Heart right ventricle (tissue), 16 donors: Measurements from ENCODE around the gene AGT. TPM values are rescaled to one million over a fixed set of nuclear protein-coding genes. Genes with fewer than 3 reads are reported as not detected.

ENCODE experiments used
- ATAC-seq, 8 donors: fragments of 200-7000 bp; cut with Tn5 transposase; one replicate each; pipeline ENCODE4 v1.9.1; 2020; ENCODE audit warnings: mild to moderate bottlenecking in 8 of 8, moderate library complexity in 8 of 8, moderate number of reproducible peaks in 1 of 8
- DNase-seq, 2 donors: peaks; one replicate each; pipeline ENCODE4 v3.0.0-alpha.2; 2020
- H3K27ac ChIP-seq, 10 donors: fragments of 200-600 bp; sonication (generic) in 2 of 10; one replicate each; pipeline versions ENCODE4 v1.5.0 to v1.8.0; 2020 to 2022; ENCODE audit warnings: mild to moderate bottlenecking in 3 of 10
- H3K27me3 ChIP-seq, 7 donors: fragments of 200-600 bp; one replicate each; pipeline ENCODE4 v1.8.0; 2021 to 2022; ENCODE audit warnings: mild to moderate bottlenecking in 2 of 7
- H3K36me3 ChIP-seq, 9 donors: fragments of 200-600 bp; sonication (generic) in 1 of 9; one replicate each; pipeline versions ENCODE4 v1.5.0 to v1.8.0; 2020 to 2022; ENCODE audit warnings: mild to moderate bottlenecking in 2 of 9
- H3K4me1 ChIP-seq, 9 donors: fragments of 200-600 bp; sonication (generic) in 1 of 9; one replicate each; pipeline versions ENCODE4 v1.5.0 to v1.8.0; 2020 to 2022; ENCODE audit warnings: mild to moderate bottlenecking in 4 of 9
- H3K4me3 ChIP-seq, 10 donors: fragments of 200-600 bp; sonication (generic) in 2 of 10; one replicate each; pipeline versions ENCODE4 v1.5.0 to v1.8.0; 2020 to 2022; ENCODE audit warnings: mild to moderate bottlenecking in 7 of 10, moderate library complexity in 2 of 10
- H3K9me3 ChIP-seq, 11 donors: fragments of 200-600 bp in 10 of 11; sonication (generic) in 2 of 11; one replicate each; pipeline versions ENCODE4 v1.5.0 to v1.8.0; 2013 to 2022; ENCODE audit warnings: mild to moderate bottlenecking in 2 of 11, control low read depth in 1 of 11, moderate library complexity in 1 of 11
- WGBS, 2 donors: extraction: QIAGEN DNeasy Blood & Tissue Kit; methylation state at CpG; one replicate each; pipeline ENCODE4 v1.1.7; 2013; ENCODE audit warnings: inconsistent platforms in 1 of 2; 5-methylcytosine and 5-hydroxymethylcytosine counted together
- intact Hi-C, 10 donors: fragments of 100-400 bp; cut with DNase I; formaldehyde crosslinking; loops; one replicate each; pipeline versions ENCODE4 v1.11.1 to v1.14.2; 2022
- polyA plus RNA-seq, 2 donors: library from polyadenylated mRNA; stranded (reverse); fragments of 200-250 nt; gene quantifications; one replicate each; pipeline ENCODE4 v1.2.3, GENCODE V29; 2013
- total RNA-seq, 10 donors: library from RNA; stranded (reverse); fragmentation: NEBNext Ultra II Directional in 3 of 10; extraction: Animal tissue kit (Norgen Biotek cat#: 25700) in 3 of 10; gene quantifications; one replicate each; pipeline versions ENCODE4 v1.2.1 to v1.2.4, GENCODE V29; 2021 to 2023
- TF ChIP-seq, protein P1 (sequence below), 9 donors: fragments of 200-600 bp; sonication (generic) in 2 of 9; IDR thresholded peaks; one replicate each; pipeline versions ENCODE4 v1.5.0 to v1.8.0; 2021 to 2022; ENCODE audit warnings: antibody characterized with exemption in 9 of 9, mild to moderate bottlenecking in 5 of 9, moderate library complexity in 1 of 9
- donor health status: Arrhythmogenic right ventricular cardiomyopathy.
- donor health status: ischemic (EF 13 %, LVEDD 7.1; RV severe dilation, severe dysfunction).
- donor health status: healthy with polysubstance abuse.
- donor health status: DM: no; HTN: yes; CAD: no.
- donor health status: DM: no; HTN: no; CAD: no.
- donor health status: ischemic (EF 25% LVEDD 6.9; RV normal size, moderate dysfunction).
- donor health status: ischemic (EF 25% LVEDD 5.7; RV mildly dilated, moderate dysfunction).
- donor health status: healthy.
- donor health status: DM: yes; HTN: yes; CAD: no.
- donor health status: Ischemic cardiomyopathy.
- donor health status: ischemic (EF 35%, LVEDD 5.7; RV mildly dilated, moderate dysfunction).
- donor health status: nonischemic (EF 11% LVEDD 7.7; RV severe dilation, severe dysfunction).
- donor health status: DM: yes; HTN: yes; CAD: no.
- donor health status: PGD.
- donor health status: ischemic (EF 29% LVEDD 5.4; RV normal size, mild dysfunction).
- donor health status: nonischemic (EF 23%, LVEDD 6.1; RV moderate dilation, normal function).

AGT gene
- total and polyA plus RNA-seq, 12 donors = 44.2 to 94.7 (median 63.3) TPM

DNA sequence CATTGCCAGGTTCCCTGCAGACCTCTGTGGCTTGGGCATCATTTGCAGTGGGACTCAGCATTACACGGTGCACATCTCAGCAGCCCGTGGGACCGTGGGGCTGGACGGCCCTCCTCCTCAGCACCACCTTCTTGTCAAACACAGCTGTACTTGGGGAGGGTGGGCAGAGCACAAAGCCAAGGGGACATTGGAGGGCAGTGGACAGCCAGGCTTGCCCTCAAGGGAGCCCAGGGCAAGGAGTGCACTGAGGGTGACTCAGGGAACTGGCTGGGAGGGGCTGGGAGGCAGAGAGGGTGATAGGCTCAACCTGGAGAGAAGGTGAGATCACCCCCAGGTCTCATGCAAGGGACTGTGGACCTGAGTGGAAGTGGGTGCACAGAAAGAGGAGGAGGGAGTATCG, 36.7 kb upstream of the AGT start:
- no peak overlapping the region for H3K4me3 ChIP-seq
- H3K27ac ChIP-seq = no peak overlapping the region
- no peak for ATAC-seq
- intact Hi-C loops = loop anchor here in 1 of 10 donors (5.0 kb wide), 1 partner anchor 38 kb away; the partner anchor contains the start of gene AGT
- H3K27me3 ChIP-seq = no peaks in the 10 kb centered on the region
- peaks cover 0 to 28% (median 16%) of the 10 kb centered on the region in 9 donors for H3K4me1 ChIP-seq
- WGBS, 2 donors = 81 to 85% methylated on average over 5 of the region's 5 CpGs
- TF ChIP-seq, protein P1, sequence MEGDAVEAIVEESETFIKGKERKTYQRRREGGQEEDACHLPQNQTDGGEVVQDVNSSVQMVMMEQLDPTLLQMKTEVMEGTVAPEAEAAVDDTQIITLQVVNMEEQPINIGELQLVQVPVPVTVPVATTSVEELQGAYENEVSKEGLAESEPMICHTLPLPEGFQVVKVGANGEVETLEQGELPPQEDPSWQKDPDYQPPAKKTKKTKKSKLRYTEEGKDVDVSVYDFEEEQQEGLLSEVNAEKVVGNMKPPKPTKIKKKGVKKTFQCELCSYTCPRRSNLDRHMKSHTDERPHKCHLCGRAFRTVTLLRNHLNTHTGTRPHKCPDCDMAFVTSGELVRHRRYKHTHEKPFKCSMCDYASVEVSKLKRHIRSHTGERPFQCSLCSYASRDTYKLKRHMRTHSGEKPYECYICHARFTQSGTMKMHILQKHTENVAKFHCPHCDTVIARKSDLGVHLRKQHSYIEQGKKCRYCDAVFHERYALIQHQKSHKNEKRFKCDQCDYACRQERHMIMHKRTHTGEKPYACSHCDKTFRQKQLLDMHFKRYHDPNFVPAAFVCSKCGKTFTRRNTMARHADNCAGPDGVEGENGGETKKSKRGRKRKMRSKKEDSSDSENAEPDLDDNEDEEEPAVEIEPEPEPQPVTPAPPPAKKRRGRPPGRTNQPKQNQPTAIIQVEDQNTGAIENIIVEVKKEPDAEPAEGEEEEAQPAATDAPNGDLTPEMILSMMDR (IDR thresholded peaks at IDR 0.05) = no peak
- H3K36me3 ChIP-seq = no peaks in the 10 kb centered on the region
- no peak for DNase-seq
- H3K9me3 ChIP-seq = no peaks in the 10 kb centered on the region

DNA sequence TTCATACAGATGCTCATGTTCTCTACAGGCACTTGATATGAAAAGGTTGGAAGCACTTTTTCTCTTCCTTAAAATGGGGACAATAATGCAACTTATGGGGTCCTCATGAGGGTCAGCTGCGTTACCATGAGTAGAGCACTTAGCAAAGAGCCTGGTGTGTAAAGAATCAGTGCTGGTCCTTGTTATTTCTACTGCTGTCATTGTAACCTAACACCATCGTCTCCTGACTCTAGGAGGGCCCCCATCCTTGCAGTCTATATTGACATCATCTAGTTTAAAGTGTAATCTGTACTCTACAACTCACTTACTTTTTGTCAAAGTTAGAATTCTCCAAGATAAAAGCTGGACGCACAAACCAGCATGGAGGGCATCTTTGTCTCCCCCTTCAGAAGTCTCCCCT, 35.7 kb upstream of the AGT start:
- intact Hi-C loops = loop anchor here in 1 of 10 donors (5.0 kb wide), 1 partner anchor 37 kb away; the partner anchor contains the start of gene AGT
- Histone ChIP-seq H3K4me3 (no peak overlapping the region), H3K27ac (no peak overlapping the region), H3K4me1 (peaks cover 0 to 21% (median 14%) of the 10 kb centered on the region in 9 donors), H3K27me3 (no peaks in the 10 kb centered on the region), H3K36me3 (no peaks in the 10 kb centered on the region), H3K9me3 (no peaks in the 10 kb centered on the region)
- DNase-seq = no peak
- ATAC-seq = no peak
- TF ChIP-seq, protein P1 (IDR thresholded peaks at IDR 0.05) = no peak
- 78 to 82% methylated on average over 3 of the region's 3 CpGs for WGBS, 2 donors

DNA sequence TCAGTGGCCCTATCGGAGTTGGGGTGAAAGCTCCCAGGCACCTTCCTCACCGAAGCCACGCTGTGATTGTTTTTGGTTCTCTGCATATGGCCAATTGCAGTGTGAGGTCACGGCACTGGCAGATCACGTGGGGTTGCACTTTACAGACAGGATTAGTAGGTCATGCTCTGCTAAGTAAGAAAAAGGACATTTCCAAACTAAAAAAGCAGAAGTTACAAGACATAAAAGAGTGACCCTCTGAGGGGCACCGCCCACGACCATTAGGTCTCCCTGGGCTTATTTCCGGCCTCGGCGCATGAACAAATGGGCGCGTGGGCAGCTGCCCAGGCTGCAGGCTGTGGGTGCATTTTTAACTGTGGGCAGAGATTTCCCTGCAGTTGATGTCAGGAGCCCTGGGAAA, 35.2 kb upstream of the AGT start:
- Histone ChIP-seq H3K4me3 (no peak overlapping the region), H3K9me3 (no peaks in the 10 kb centered on the region), H3K27me3 (no peaks in the 10 kb centered on the region), H3K36me3 (no peaks in the 10 kb centered on the region), H3K4me1 (peaks cover 0 to 17% (median 9%) of the 10 kb centered on the region in 9 donors), H3K27ac (no peak overlapping the region)
- intact Hi-C loops = no loop called here
- ATAC-seq (no peak), DNase-seq (no peak)
- 83 to 88% methylated on average over 12 of the region's 12 CpGs for WGBS, 2 donors
- TF ChIP-seq, protein P1 (IDR thresholded peaks at IDR 0.05) = no peak

DNA sequence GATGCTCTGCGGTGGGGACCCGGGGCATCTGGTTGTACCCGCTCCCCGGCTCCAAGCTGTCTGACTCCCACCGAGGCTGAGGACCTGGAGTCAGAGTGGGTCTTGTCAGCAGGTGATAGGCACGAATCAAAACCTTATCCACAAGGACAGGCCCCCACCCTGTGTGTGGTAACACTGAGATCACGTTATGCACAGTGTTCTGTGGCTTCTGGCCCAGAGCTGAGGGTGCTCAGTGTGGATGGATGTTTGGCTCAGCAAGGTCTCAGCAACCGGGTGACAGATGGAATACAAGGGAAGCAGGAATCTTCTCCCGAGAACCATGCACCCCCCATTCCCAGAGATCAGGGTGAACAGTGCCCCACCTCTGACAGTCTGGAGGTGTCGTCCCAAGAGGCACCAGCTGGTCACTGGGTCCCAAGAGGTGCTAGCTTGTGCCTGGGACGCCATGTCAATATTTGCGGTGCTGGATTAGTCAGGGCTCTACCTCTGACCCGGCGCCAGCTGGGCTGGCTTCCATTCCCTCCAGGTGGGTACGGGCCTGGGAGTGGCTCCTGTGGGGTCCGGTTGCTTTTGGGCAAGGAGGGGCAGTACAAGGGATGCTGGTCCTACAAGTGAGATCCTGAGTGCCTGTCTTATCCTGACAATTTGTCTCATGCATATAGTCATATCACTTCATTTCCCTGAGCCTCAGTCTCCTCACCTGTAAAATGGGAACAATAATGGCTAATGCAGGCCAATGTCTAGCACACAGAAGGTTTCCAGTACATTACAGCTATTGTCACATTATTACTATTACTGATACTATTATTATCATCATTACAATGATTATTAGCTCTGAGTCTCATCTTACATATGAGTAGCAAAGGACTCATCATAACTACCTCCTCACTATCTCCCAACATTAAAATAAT, 34.2 kb upstream of the AGT start:
- DNase-seq = no peak
- ATAC-seq = peak in 3 of 8 donors; percentile 37 to 54 (median 40)
- H3K27me3 ChIP-seq = no peaks in the 10 kb centered on the region
- no peak overlapping the region for H3K27ac ChIP-seq
- TF ChIP-seq, protein P1 (IDR thresholded peaks at IDR 0.05) = no peak
- no peaks in the 10 kb centered on the region for H3K9me3 ChIP-seq
- H3K36me3 ChIP-seq = no peaks in the 10 kb centered on the region
- H3K4me1 ChIP-seq = peaks cover 0 to 7% (median under 1%) of the 10 kb centered on the region in 9 donors
- H3K4me3 ChIP-seq = no peak overlapping the region
- intact Hi-C loops = no loop called here
- WGBS, 2 donors = 70 to 74% methylated on average over 16 of the region's 16 CpGs
